ENCODE results near the gene PRSS12. TPM values are rescaled to one million over a fixed set of nuclear protein-coding genes. Genes with fewer than 3 reads are reported as not detected.
A peak's percentile ranks its signal among the peaks of the same experiment; 100 is the strongest.
"Not testable (repeated sequence)": the region's sequence is repeated elsewhere in the genome, so short reads cannot be mapped to it uniquely, and the experiment has no call there.

PRSS12 gene
- total RNA-seq, 1 experiment from 2014 or later = 2.6 TPM

GRCh38 chr4:118278473-118279274 lies 74.1 kb downstream of the PRSS12 start:
- peak; percentile 90 for DNase-seq (ENCODE audit: low read depth)

DNA sequence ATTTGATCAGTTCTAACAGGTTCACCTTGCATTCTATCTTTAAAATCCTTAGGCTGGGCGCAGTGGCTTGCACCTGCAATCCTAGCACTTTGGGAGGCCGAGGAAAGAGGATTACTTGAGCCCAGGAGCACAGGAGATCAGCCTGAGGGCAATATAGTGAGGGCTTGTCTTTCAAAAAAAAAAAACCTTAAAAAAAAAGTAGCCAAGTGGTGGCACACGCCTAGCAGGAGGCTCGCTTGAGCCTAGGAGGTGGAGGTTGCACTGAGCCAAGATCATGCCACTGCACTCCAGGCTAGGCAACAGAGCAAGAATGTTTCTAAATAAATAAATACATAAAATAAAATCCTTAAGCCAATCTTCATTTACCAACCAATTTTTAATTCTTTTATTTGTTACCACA lies 75.6 kb downstream of the PRSS12 start:
- DNase-seq (ENCODE audit: low read depth) = no peak

GRCh38 chr4:118276580-118276979 lies 76.2 kb downstream of the PRSS12 start:
- DNase-seq (ENCODE audit: low read depth) = no peak

- no peak for DNase-seq (ENCODE audit: low read depth)
Measured at GRCh38 chr4:118273642-118274041, 79.2 kb downstream of the PRSS12 start.

DNA sequence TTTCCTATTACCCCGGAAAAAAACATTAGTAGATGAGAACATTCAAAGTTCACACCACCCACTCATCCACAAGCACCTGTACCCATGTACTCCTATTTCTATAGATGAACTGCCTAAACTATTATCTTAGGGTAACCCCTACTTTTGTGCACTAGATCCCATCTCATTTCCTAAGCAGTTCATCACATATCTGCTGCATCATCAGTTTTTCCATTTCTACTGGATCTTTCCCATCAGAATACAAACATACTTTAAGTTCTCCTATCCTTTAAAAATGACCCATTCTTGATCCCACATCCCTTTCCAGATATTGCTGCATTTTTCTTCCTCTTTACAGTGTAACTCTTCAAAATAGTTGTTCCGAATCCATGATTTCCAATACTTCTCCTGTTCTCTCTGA lies 81.0 kb downstream of the PRSS12 start:
- no peak for DNase-seq (ENCODE audit: low read depth)

DNA sequence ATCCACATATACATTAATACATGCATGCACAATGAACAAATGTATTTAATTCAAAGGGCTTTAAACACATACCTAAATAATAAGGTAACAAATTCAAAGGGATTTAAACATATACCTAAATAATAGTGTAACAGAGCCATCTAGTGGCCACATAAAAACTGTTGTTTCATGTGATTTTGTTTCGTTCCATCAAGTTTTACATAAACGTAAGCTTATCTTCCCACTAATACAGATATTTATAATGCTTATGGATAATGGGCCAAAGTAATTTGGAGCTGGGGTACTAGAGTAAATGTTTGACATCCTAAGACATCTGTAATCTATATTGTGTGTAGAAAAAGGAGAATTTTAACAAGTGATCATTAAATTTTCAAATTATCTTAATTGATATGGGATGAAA lies 82.3 kb downstream of the PRSS12 start:
- peak; percentile 34 for DNase-seq (ENCODE audit: low read depth)

DNA sequence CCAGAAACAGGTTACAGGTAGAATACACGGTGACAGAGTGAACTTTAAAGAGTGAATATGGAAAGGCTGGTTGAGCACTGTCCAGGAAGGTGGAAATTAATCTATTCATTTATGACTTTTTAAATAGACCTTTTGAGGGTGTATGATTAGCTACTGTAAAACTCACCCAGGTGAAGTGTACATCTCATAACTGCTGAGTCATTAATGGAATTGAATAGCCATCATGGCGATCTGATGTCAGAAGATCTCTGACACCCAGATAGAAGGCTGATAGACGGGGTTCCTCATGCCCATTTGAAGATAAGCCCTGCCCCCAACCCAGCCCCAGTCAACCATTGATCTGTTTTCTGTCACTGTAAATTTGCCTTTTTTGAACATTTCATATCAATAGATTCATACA lies 84.0 kb downstream of the PRSS12 start:
- DNase-seq (ENCODE audit: low read depth) = no peak

GRCh38 chr4:118266145-118266496 lies 86.7 kb downstream of the PRSS12 start:
- not testable (repeated sequence) for DNase-seq (ENCODE audit: low read depth)

GRCh38 chr4:118265312-118266144 lies 87.3 kb downstream of the PRSS12 start:
- no peak for DNase-seq (ENCODE audit: low read depth)

- no peak for DNase-seq (ENCODE audit: low read depth)
Measured at GRCh38 chr4:118264096-118264495, 88.7 kb downstream of the PRSS12 start.

GRCh38 chr4:118260309-118260708 lies 92.5 kb downstream of the PRSS12 start:
- no peak for DNase-seq (ENCODE audit: low read depth)

- DNase-seq (ENCODE audit: low read depth) = no peak
Measured at GRCh38 chr4:118259111-118259510, 93.7 kb downstream of the PRSS12 start.

GRCh38 chr4:118254368-118254767 lies 98.4 kb downstream of the PRSS12 start:
- DNase-seq (ENCODE audit: low read depth) = no peak

GRCh38 chr4:118249890-118250289 lies 102.9 kb downstream of the PRSS12 start:
- DNase-seq (ENCODE audit: low read depth) = no peak

DNA sequence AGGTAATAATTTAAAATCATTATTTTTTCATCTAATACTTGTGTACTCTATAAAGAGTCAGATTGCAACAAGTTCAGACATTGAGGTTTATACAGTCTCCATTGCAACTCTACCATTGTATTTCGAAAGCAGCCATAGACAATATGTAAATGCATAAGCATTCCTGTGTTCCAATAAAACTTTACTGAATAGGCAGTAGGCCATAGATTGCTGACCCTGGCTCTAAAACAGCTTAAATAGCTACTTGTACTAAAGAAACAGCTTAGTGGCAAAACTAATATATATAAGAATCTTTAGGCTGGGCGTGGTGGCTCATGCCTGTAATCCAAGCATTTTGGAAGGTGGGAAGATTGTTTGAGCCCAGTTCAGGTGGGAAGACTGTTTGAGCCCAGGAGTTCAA lies 115.3 kb downstream of the PRSS12 start:
- no peak for DNase-seq (ENCODE audit: low read depth)

DNA sequence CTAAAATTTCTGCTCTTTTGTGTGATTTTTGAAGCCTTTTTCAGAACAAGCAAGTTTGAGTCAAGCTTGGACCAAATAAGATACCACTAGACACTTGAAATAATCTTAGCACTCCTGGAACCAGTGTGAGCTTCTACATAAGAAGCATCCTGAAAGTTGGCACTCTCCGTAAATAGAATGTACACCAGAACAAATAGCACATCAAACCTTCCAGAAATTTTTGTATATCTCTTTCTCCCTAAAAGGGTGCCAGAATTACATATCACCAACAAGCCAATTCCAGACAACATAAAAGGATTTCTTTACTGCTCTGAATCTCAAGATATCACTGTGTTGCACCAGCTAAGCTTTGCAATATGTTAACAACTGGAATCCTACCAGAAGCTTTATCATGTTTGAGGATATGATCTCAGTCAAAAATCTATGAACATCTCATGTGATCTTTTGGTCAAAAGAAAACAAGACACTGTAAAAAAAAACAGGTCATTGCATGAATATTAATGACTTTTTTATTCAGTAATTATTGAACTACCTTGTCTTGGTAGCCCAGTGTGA lies 117.2 kb downstream of the PRSS12 start:
- DNase-seq (ENCODE audit: low read depth) = no peak
